Osteocyte (in vitro differentiated cells): ENCODE data around the gene SARM1. TPM values are rescaled to one million over a fixed set of nuclear protein-coding genes. Genes with fewer than 3 reads are reported as not detected.
A peak's percentile ranks its signal among the peaks of the same experiment; 100 is the strongest.
"Not testable (repeated sequence)": the region's sequence is repeated elsewhere in the genome, so short reads cannot be mapped to it uniquely, and the experiment has no call there.

Experiments used
- DNase-seq: peaks from one replicate; pipeline ENCODE4 v3.0.0; 2021; ENCODE audit warnings: mixed read lengths; ENCODE audit not compliant: unreplicated experiment; ENCODE audit errors: extremely low spot score
- H3K27ac Mint-ChIP-seq: one replicate; pipeline ENCODE4 v1.8.0; 2021; ENCODE audit warnings: mild to moderate bottlenecking, mixed read lengths; ENCODE audit not compliant: unreplicated experiment
- H3K27me3 Mint-ChIP-seq: one replicate; pipeline ENCODE4 v1.8.0; 2021; ENCODE audit warnings: mixed read lengths; ENCODE audit not compliant: unreplicated experiment
- H3K36me3 Mint-ChIP-seq: one replicate; pipeline ENCODE4 v1.8.0; 2021; ENCODE audit warnings: mixed read lengths; ENCODE audit not compliant: unreplicated experiment
- H3K4me1 Mint-ChIP-seq: one replicate; pipeline ENCODE4 v1.8.0; 2021; ENCODE audit warnings: mixed read lengths; ENCODE audit not compliant: unreplicated experiment
- H3K4me3 Mint-ChIP-seq: one replicate; pipeline ENCODE4 v1.8.0; 2021; ENCODE audit warnings: mild to moderate bottlenecking, moderate library complexity, mixed read lengths; ENCODE audit not compliant: unreplicated experiment
- H3K9me3 Mint-ChIP-seq: one replicate; pipeline ENCODE4 v1.8.0; 2021; ENCODE audit warnings: mixed read lengths; ENCODE audit not compliant: unreplicated experiment
- CTCF ChIP-seq: fragments of 200-600 bp; sonication (generic); IDR thresholded peaks from 2 replicates; pipeline ENCODE4 v1.5.0; 2021; ENCODE audit warnings: antibody characterized with exemption, mild to moderate bottlenecking, moderate library complexity
- total RNA-seq: library from RNA; stranded (reverse); gene quantifications from 2 replicates; pipeline ENCODE4 v1.2.1, GENCODE V29; 2021

Gene SARM1
- total RNA-seq, 1 donor from 2014 or later = 27.8 TPM

- Mint-ChIP-seq H3K27me3 (peaks cover 46% of the 10 kb centered on the region), H3K27ac (no peak overlapping the region), H3K4me3 (no peak overlapping the region), H3K4me1 (no peaks in the 10 kb centered on the region), H3K9me3 (no peaks in the 10 kb centered on the region), H3K36me3 (no peaks in the 10 kb centered on the region)
- no peak for DNase-seq
- TF ChIP-seq CTCF = peak; percentile 66
These were observed 45.3 kb downstream of the SARM1 start for GRCh38 chr17:28416703-28417311.

- peaks cover 32% of the 10 kb centered on the region for H3K27me3 Mint-ChIP-seq
- no peak overlapping the region for H3K4me3 Mint-ChIP-seq
- no peaks in the 10 kb centered on the region for H3K9me3 Mint-ChIP-seq
- no peak for TF ChIP-seq CTCF
- H3K27ac Mint-ChIP-seq = no peak overlapping the region
- DNase-seq = no peak
- no peaks in the 10 kb centered on the region for H3K4me1 Mint-ChIP-seq
- H3K36me3 Mint-ChIP-seq = no peaks in the 10 kb centered on the region
These were observed 50.4 kb downstream of the SARM1 start for GRCh38 chr17:28421787-28422305.

GRCh38 chr17:28425206-28425605 lies 53.7 kb downstream of the SARM1 start:
- peak; percentile 83 for DNase-seq
- Mint-ChIP-seq H3K27ac (no peak overlapping the region), H3K4me3 (no peak overlapping the region), H3K27me3 (peaks cover 26% of the 10 kb centered on the region), H3K36me3 (no peaks in the 10 kb centered on the region), H3K9me3 (no peaks in the 10 kb centered on the region), H3K4me1 (no peaks in the 10 kb centered on the region)
- TF ChIP-seq CTCF = no peak

GRCh38 chr17:28426081-28426519 lies 54.6 kb downstream of the SARM1 start:
- Mint-ChIP-seq H3K4me1 (no peaks in the 10 kb centered on the region), H3K27ac (no peak overlapping the region), H3K27me3 (peaks cover 22% of the 10 kb centered on the region), H3K4me3 (no peak overlapping the region), H3K36me3 (no peaks in the 10 kb centered on the region), H3K9me3 (no peaks in the 10 kb centered on the region)
- DNase-seq = peak; percentile 82
- TF ChIP-seq CTCF = peak; percentile 35

GRCh38 chr17:28427371-28427770 lies 55.9 kb downstream of the SARM1 start:
- H3K9me3 Mint-ChIP-seq = no peaks in the 10 kb centered on the region
- no peaks in the 10 kb centered on the region for H3K36me3 Mint-ChIP-seq
- DNase-seq = no peak
- H3K27me3 Mint-ChIP-seq = peaks cover 33% of the 10 kb centered on the region
- H3K4me1 Mint-ChIP-seq = no peaks in the 10 kb centered on the region
- H3K4me3 Mint-ChIP-seq = no peak overlapping the region
- no peak overlapping the region for H3K27ac Mint-ChIP-seq
- TF ChIP-seq CTCF = no peak

- H3K4me1 Mint-ChIP-seq, DNase-seq, H3K27ac Mint-ChIP-seq, H3K9me3 Mint-ChIP-seq, H3K4me3 Mint-ChIP-seq, H3K36me3 Mint-ChIP-seq: not testable (repeated sequence)
- peaks cover 35% of the 10 kb centered on the region for H3K27me3 Mint-ChIP-seq
These were observed 56.5 kb downstream of the SARM1 start for GRCh38 chr17:28427982-28428381.
